SK-N-MC (cell line): ENCODE results near the gene GSAP.

ENCODE experiments used
- EZH2 ChIP-seq: fragments of 200-600 bp; sonication (generic); IDR thresholded peaks from one replicate; pipeline ENCODE4 v1.6.1; 2017; ENCODE audit warnings: antibody characterized with exemption
- FOXP2 ChIP-seq: optimal IDR thresholded peaks from 2 replicates; pipeline ENCODE3; 2011; ENCODE audit warnings: mild to moderate bottlenecking, moderate library complexity; ENCODE audit not compliant: insufficient read depth; ENCODE audit errors: extremely low read length, control extremely low read depth
- POLR2AphosphoS5 ChIP-seq: IDR thresholded peaks from 2 replicates; pipeline ENCODE4 v1.6.1; 2012; ENCODE audit warnings: mild to moderate bottlenecking, low read depth, low read length, borderline replicate concordance

DNA sequence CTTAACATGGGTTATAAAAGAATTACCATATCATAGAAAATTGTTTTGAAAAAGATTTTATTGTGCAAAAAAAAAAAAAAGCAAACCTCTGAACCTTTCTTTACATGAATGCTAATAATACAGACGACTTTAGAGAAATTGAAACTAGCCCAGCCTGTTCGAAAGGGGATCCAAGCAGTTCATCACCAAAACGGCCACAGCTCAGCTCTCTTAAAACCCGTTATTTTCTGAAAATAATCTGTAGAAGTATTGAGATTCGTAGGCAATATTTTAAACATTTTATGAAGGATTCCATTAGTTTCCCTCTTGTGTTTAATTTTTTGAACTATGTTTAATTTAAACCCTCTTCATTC is 9.9 kb upstream of the GSAP start:
- TF ChIP-seq POLR2AphosphoS5 (no peak), EZH2 (no peak), FOXP2 (no peak)
